ENCODE data around the gene KLF2.

The KLF2 gene

DNA sequence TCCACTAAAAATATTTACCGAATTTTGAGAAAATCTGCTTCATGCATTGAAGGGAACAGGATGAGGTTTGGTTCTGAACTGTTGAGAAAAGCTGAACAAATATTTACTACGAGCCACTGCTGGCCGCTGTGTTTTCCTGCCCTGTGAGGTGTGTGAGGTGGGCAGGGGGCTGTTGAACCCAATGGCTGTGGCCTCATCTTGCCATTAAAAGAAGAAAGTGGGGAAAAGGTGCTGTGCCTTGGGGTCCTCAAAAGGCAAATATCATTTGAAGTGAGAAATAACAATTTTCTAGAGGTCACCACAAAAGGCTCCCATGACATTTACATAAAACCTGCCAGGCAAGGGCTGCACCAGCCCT lies 44.7 kb downstream of the KLF2 start:
- TF ChIP-seq, protein P1, sequence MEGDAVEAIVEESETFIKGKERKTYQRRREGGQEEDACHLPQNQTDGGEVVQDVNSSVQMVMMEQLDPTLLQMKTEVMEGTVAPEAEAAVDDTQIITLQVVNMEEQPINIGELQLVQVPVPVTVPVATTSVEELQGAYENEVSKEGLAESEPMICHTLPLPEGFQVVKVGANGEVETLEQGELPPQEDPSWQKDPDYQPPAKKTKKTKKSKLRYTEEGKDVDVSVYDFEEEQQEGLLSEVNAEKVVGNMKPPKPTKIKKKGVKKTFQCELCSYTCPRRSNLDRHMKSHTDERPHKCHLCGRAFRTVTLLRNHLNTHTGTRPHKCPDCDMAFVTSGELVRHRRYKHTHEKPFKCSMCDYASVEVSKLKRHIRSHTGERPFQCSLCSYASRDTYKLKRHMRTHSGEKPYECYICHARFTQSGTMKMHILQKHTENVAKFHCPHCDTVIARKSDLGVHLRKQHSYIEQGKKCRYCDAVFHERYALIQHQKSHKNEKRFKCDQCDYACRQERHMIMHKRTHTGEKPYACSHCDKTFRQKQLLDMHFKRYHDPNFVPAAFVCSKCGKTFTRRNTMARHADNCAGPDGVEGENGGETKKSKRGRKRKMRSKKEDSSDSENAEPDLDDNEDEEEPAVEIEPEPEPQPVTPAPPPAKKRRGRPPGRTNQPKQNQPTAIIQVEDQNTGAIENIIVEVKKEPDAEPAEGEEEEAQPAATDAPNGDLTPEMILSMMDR (conservative IDR thresholded peaks at IDR 0.05; ENCODE audit: low read depth, low read length) = no peak
- no peak for DNase-seq (ENCODE audit: low read depth)
- no peak overlapping the region for H3K4me3 ChIP-seq (ENCODE audit: low read length)

DNA sequence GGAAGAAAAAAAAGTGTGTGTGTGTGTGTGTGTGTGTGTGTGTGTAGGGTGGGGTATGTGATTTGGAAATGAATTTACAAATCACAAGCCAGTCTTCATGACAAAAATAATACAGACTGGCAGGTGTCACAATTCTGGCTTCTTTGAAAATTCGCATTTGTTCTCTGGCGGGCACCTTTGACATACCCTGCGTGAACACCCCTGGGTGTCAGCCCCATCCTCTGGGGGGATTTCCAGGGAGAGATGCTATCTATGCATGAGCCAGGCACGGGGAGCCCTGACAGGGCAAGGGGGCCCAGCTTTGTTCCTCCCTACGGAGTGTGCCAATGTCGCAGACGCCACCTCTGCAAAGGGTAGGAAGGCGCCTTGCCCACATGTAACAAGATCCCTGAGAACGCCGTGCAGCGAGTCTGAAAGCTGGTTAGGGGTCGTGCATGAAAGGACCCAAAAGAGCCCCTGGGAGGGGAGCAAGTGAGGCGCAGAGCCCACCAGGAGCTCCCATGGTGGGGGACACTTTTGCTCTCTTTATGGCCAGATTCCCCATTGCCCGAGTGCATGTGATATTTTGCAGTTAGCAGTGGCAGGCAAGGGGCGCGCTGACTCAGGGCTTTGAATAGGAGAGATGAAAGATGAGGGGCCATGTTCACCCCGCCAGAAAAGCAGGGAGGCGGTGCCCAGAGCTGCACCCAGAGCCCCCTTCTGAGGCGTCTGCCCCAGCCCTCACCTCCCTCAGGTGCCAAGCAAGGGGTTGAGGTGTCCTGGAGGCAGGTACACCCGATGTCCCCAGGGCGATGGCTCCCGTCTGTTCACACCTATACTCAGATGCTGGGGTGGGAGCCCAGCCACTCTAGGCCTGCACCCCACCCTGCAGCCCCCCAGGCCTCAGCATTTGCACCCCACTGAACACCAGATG lies 45.3 kb downstream of the KLF2 start:
- TF ChIP-seq, protein P1 (conservative IDR thresholded peaks at IDR 0.05; ENCODE audit: low read depth, low read length) = no peak
- no peak overlapping the region for H3K4me3 ChIP-seq (ENCODE audit: low read length)
- DNase-seq (ENCODE audit: low read depth) = no peak

DNA sequence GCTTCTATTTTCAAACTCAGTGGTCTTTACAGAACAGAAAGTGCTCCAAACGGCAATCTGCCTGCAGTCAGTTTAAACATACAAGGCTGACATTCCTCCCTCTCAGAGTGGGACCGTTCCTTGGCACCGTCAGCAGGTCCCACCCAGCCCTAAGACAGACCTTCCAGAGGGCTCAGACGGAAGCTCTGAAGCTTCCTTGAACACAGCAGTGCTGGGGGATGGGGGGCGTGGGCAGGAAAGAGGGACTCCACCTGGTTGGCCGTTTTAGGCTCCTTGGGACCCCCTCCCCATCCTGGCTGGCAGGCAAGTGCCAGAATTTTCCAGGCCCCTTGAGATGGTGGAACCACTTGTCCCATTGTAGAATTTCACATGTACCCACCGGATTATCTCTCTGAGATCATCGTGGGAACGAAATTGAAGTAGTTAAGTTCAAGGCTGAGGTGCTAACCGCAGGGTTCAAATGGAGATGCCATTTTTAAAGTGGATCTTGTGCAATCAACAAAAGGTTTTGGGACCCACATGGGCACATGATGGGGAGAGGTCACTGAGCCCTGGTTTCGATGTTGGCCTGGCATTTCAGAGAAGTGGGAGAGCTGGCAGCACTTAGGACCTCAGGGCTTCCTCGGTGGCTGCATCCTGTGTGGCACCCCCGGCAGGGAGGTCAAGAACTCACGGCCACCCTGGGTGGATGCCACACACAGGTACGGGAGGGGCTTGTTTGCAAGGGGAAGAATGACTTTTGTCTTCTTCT lies 46.2 kb downstream of the KLF2 start:
- DNase-seq (ENCODE audit: low read depth) = no peak
- TF ChIP-seq, protein P1 (conservative IDR thresholded peaks at IDR 0.05; ENCODE audit: low read depth, low read length) = no peak
- no peak overlapping the region for H3K4me3 ChIP-seq (ENCODE audit: low read length)

DNA sequence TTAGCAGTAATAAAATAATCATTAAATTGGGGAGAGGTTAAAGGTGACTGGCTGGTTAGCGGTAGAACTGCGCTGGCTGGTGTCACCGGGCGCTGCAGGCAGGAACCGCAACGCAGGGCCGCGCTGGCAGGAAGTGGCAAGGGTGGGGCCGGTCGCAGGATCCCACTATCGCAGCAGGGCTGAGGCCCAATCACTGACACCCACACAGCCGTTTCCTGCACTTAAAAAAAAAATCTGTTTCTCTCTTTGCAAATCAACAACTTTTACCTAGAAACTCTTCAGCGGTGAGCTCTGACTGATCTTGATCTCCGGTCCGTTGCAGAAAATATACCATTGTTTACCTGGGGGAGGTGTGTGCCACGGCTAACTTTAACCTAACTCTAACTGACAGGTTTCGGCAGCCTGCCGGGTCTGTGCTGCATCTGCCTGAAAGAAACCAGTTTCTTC lies 46.9 kb downstream of the KLF2 start:
- DNase-seq (ENCODE audit: low read depth) = no peak
- TF ChIP-seq, protein P1 (conservative IDR thresholded peaks at IDR 0.05; ENCODE audit: low read depth, low read length) = no peak
- H3K4me3 ChIP-seq (ENCODE audit: low read length) = no peak overlapping the region

DNA sequence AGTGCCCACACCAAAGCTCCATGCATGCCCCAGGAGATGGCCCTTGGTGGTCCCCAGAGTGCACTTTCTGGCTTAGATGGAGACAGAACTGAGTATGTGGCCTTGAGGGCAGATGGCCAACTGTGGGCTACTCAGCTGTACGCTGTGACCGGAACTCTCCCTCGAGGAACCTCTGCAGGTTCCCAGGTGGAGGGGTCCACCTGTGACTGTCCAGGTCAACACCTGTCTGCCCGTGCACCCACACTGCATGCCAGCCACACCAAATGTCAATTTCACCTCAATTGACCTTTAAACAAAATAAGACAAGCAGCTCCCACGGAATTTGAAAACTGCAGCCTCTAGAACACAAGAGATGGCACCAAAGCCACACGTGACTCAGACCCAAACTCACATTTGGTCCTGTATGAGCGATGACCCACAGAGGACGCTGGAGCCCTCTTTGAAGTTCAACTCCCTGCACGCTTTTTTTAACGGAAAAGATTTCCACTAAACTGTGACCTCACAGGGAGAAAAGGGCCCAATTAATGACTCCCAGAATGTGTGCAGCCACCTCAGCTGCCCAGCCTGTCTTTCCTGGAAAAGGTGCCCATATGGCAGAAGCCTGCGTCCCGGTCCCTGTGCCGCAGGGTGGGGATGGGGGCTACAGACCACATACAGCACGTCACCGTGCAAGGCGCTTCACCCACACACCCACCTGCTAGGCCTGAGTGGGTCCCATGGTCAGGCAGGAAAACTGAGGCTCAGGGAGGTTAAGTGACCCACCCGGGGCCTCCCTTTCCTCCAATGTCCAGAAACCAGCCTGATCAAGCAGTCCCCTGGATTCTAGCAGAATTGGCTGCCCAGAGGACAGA lies 47.7 kb downstream of the KLF2 start:
- DNase-seq (ENCODE audit: low read depth) = no peak
- TF ChIP-seq, protein P1 (conservative IDR thresholded peaks at IDR 0.05; ENCODE audit: low read depth, low read length) = no peak
- no peak overlapping the region for H3K4me3 ChIP-seq (ENCODE audit: low read length)

DNA sequence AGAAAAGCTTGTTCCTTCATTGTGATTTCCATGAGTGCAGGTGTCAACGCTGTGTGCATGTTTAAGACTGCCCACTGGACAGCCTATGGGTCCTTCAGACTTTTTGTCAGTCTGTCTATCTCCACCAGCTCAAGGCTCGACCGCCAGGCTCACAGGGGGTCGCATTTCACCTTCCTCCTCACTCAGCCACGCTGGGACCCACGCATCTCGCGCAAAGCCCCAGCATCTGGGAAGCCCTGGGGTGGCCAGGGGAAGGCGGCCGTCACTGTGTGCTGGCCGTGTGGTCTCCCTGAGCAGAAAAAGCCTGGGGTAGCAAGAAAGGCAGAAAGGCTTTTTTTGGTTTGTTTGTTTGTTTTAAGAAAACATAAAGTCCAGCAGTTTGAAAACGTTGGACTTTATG lies 48.5 kb downstream of the KLF2 start:
- TF ChIP-seq, protein P1 (conservative IDR thresholded peaks at IDR 0.05; ENCODE audit: low read depth, low read length) = no peak
- no peak for DNase-seq (ENCODE audit: low read depth)
- H3K4me3 ChIP-seq (ENCODE audit: low read length) = no peak overlapping the region

Measured in retinal pigment epithelial cell (primary cell).